Stimulated activated CD4-positive, alpha-beta T cell treated with anti-CD3 and anti-CD28 coated beads, Interleukin-12 subunit alpha, Interleukin-12 subunit beta, amount 100 ng/mL, for 4 hours (primary cell): Measurements from ENCODE around the gene PARP3.
"Not testable (repeated sequence)": the region's sequence is repeated elsewhere in the genome, so short reads cannot be mapped to it uniquely, and the experiment has no call there.

Experiments used
- DNase-seq: peaks from one replicate; pipeline ENCODE4 v3.0.0-alpha.2; 2020

PARP3 gene

DNA sequence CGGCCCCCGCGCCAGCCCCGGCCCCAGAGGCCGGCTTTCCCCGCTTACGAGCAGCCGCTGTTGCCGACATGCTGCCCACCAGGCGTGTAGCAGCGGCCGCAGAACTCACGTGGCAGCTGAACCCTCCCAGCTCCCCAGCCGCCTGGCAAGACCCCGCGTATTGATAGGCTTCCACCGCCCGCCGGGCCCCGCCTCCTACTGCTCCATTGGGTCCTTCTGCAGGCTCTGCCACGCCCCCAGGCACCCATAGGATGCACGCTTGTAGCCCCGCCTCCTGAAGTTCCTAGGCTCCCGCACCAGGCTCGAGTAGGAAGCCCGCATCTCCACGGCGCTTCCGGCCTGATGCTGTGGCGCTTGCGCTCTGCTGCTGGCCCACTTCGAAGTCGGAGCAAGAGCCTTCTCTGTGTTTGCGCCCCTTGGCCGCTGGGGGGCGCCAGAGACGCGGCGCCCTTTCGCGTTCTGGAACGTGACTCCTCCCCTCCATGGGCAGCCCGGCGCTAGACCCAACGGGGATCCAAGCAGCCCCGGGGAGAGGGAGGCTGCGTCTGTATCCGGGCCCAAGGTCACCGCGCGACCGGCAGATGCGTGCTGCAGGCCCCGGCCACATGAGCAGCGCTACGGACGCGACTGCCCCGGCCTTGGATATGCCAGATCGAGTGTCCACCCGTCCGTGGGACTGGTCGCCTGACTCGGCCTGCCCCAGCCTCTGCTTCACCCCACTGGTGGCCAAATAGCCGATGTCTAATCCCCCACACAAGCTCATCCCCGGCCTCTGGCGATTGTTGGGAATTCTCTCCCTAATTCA is at the start of gene PARP3, which contains the start of gene RRP9:
TSS of gene PARP3 (plus strand) at position 566 of the 805 bp plus-strand sequence. CDS start 993 bp downstream, outside the sequence.
TSS of gene RRP9 (minus strand) at position 107 of the 805 bp plus-strand sequence. CDS start at position 70, 37 bp downstream.
- peak; percentile 99 for DNase-seq

DNA sequence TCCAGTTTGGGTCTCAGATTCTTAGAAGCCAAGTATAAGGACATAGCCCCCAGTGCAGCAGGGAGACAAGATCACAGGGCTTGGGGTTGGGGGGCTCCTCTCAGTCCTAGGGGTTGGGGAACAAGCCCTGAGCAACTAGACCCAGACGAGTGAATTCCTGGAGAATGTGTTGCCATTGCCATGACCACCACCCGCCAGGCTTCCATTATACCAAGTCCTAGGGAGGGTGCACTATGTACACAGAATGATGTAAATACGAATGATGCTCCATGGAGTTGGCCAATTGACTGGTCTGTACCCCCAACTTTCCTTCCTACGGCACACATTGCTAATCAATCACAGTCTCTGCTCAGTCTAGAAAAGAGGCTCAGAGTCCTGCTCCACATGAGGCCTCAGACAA is 47.8 kb upstream of the PARP3 start:
- no peak for DNase-seq

DNA sequence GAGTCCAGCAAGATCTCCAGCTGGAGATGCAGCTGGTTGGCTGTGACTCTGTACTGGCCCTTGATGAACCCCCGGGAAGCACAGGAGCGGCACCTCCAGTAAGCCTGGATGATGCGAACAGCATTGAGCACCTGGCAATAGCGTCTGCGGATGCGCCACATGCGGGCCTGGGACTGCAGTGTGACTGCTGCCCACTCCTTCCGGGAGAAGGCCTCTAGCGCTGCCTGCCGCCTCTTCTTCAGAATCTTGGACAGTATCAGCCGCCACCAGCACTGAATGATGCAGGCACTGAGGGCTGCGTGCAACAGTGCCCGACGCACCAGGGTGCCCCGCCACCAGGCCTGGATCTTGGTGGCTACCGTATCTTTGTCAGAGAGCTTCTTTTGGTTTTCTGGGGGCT is 47.2 kb upstream of the PARP3 start:
- DNase-seq, result no peak

- DNase-seq, result no peak
These were observed 45.4 kb upstream of the PARP3 start for GRCh38 chr3:51896607-51897305.

GRCh38 chr3:51897391-51897790 is 44.8 kb upstream of the PARP3 start:
- no peak for DNase-seq

DNA sequence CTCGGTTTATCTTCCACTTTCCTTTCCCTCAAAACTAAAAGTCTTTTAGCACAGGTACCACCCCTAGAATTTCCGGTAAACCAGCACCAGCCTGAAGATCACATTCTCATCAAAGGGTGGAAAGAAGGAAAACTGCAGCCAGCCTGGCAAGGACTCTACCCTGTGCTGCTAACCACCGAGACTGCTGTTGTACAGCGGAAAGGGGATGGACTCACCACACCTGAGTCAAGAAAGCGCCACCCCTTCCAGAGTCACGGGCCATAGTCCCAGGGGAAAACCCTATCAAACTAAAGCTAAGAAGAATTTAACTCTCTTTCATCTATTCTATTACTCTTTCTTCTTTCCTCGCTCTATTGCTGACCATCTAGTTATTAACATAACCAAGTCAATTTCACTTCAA is 42.1 kb upstream of the PARP3 start:
- not testable (repeated sequence) for DNase-seq

DNA sequence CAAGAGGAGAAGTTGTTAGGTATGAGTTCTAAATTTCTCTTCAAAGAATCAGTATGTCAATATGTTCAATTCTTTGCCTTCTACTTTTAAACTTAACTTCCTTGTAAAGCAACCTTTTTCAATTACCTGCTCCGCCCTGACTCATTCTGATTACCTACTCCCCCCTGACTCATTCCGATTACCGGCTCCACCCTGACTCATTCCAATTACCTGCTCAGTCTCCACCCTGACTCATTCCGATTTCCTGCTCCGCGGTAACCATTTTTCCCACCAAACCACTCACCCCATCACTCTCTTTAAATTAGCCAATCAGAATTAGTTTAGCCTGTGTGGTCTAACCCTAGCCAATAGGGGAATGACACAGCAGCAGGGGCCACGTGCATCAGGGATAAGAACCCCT is 39.8 kb upstream of the PARP3 start:
- DNase-seq, result not testable (repeated sequence)

GRCh38 chr3:51904034-51904823 is 37.9 kb upstream of the PARP3 start:
- DNase-seq, result no peak

DNA sequence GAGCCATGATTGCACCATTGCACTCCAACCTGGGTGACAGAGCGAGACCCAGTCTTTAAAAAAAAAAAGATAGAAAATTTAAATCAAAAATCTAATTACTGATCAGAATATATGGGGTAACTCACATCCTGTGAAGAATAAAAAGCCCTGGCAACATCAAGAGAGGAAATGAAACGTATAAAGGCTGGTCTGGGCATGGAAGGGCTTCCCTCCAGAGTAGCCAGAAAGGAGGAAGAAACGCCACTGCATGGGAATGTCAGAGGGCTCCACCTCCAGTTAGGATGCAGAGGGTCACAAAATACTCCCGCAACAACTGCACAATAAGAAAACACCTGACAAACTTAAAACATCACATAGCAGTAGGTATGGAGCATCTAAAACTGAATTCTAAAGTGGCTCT is 34.1 kb upstream of the PARP3 start:
- DNase-seq, result no peak

- no peak for DNase-seq
These were observed 25.7 kb upstream of the PARP3 start for GRCh38 chr3:51916418-51916817.

DNA sequence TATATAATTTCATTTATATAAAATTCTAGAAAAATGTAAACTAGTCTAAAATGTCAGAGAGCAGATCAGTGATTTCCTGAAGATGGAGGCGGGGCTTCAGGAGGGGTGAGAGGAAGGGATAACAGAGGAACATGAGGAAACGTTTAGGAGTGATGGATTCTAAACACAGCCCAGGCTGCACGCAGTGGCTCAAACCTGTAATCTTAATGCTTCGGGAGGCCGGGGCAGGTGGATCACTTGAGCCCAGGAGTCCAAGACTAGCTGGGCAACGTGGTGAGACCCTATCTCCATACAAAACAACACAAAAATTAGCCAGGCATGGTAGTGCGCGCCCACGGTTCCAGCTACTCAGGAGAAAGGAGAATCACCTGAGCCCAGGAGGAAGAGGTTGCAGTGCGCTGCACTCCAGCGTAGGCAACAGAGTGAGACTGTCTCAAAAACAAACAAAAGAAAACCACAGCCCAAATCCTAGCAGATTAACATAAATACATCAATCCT is 21.0 kb upstream of the PARP3 start:
- no peak for DNase-seq

DNA sequence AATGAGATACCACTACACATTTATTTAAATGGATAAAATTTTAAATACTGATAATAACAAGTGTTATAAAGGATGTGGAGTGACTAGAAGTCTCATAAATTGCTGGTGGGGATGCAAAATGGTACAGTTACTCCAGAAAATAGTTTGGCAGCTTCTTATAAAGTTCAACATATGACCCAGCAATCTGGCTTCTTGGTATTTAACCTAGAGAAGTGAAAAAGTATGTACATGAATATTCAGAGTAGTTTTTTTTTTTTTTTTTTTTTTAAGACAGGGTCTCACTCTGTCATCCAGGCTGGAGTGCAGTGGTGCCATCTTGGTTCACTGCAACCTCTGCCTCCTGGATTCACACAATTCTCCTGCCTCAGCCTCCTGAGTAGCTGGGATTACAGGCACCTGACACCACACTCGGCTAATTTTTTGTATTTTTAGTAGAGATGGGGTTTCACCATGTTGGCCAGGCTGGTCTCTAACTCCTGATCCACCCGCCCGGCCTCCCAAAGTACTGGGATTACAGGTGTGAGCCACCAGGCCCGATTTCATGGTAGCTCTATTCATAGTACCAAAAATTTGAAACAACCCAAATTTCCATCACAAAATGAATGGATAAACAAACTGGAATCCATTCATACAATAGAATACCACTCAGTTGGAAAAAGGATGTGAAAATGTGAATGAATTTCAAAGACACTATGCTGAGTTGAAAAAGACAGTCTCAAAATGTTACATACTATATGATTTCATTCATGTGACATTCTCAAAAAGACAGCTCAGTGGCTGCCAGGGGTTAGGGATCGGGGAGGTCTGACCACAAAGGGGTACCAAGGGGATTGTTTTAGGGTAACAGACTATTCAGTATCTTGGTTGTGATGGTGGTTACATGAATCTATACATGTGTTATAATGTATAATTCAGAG is 14.8 kb upstream of the PARP3 start:
- no peak for DNase-seq

DNA sequence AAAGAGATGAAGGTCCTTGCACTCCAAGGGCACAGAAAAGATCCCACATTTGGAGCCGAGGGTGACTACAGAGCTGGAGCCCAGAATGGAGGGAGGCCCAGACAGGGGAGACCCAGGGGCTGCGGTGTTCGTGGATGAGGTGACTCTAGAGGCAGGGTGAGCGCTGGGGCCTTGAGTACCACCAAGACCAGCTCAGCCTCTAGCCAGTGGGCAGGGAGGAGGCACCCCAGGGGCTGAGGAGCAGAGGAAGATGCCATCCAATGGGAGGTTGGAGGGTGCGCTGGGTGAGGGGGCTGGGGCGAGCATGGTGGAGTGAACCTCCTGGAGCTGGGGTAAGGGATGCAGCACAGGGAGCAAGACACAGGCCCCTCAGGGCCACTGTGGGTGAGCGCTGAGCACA is 13.7 kb upstream of the PARP3 start:
- DNase-seq, result no peak

- not testable (repeated sequence) for DNase-seq
These were observed 13.2 kb upstream of the PARP3 start for GRCh38 chr3:51928981-51929380.

GRCh38 chr3:51929420-51930003 is 12.7 kb upstream of the PARP3 start:
- DNase-seq, result no peak

DNA sequence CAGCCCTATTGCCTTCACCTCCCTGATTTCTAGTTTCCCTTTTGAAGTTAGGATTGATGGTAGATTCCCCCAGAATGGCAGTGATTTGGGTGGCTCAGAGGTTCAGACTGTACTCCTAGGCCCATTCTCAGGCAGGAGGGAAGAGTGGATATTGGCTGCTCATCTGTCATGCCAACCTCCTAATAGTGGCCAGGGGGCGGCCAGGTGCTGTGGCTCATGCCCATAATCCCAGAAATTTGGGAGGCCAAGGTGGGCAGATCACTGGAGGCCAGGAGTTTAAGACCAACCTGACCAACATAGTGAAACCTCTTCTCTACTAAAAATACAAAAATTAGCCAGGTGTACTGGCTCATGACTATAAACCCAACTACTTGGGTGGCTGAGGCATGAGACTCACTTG is 11.7 kb upstream of the PARP3 start:
- no peak for DNase-seq

GRCh38 chr3:51931756-51932155 is 10.4 kb upstream of the PARP3 start:
- DNase-seq, result no peak

DNA sequence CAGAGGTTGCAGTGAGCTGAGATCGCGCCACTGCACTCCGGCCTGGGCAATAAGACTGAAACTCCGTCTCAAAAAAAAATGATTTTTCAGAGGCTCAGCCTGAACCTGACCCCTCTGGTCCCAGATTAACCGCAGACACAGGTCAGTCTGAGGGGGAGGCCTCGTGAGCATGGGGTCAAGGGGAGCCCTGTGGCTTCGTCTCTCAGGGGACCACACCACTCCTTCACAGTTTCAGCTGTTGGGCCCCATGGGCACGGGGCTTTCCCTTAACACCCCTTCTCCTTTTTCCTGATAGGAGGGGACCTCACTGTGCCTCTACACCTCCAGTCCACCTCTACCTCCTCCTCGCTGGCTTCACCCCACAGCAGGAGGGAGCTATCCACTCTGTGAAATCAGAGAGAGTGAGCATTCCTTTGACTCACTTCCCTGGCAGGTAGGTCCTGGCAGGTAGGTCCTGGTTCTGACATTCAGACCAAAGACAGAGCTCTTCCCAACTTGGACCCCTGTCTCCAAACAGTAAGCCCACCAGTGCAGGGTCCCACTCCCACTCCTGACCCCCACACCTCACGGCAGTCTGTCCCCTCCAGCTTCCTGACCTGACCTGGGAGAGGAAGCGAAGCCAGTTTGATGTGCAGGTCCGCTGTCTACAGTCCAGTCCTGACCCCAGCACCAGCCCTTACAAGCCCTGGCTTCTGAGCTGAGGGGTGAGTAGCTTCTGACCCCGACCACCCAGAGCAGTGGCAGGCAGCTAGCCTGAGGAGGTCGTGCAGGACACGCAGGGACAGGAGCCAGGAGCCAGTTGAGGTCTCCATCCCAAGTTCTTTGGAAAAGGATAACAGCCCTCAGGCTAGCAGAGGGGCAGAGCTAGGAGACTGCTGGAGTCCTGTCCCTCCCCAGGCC is 9.4 kb upstream of the PARP3 start:
- no peak for DNase-seq

DNA sequence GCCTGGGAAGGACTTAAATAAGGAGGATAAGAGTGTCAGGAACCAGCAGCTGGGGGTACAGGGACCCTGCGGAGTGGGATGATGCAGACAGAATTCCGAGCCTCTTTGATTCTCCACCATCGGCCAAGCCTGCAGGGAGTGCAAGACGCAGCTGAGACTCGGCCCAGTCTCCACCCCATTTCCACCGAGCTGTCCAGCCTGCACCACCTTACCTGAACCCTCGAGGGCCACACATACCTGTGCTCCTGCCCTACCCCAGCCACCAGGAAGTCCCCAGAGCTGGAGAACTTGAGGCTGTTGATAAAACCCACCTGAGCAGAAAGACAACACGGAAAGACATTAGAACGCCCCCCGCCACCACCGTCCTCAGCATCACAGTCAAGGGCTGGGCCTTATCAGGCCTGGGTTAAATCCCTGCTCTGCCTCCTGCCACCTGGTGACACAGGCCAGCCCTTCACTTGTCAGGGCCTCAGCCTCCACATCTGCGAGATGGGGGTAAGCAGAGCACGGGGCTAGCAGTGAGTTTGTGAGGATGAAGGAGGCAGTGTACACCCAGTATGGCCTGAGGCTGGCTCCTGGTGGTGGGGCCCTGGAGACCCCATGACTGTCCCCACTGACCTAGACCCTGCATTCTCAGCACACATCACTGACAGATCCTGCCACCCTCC is 8.6 kb upstream of the PARP3 start:
- no peak for DNase-seq
